ENCODE results near the gene KRTCAP2. TPM values are rescaled to one million over a fixed set of nuclear protein-coding genes. Genes with fewer than 3 reads are reported as not detected.

KRTCAP2 gene
- total RNA-seq, 1 donor from 2014 or later: 237 TPM

DNA sequence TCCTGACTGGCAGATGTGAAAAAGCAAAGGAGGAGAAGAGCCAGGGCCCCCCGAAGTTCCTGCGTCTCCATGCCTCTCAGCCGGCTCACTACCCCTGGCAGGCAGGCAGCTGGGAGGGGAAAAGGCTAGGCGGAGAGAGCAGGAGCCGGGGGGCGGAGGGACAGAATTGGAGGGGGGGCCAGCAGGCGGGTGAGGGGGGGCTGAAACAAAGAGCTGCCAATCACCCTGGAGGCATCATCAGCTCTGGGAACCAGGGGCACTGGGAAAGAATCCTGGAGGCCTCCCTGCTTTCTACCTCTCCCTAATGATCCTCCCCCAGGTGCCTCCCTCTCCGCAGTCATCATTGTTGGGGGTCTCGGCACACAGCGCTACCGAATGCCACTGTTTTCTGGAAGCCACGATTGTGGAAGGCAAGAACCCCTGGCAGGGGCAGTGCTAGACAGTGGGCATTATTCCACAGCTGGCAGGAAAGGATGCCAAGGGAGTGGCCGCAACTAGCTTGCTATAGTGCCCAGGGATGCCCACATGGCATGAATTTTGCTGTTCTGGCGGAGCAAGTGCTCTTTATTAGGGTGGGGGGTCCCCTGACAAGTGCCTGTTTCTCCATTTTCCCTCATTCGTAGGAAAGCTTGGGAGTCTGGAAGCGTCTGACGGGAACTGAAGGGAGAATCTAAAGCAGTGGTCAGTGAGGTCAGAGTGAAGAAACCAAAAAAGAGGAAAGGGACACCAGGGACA lies 34.9 kb upstream of the KRTCAP2 start, which contains the start of gene THBS3:
Gene THBS3 (minus strand): TSS at position 92 of the 735 bp plus-strand sequence. CDS start 21 bp downstream, at position 71.
- Mint-ChIP-seq H3K36me3 (ENCODE audit: low read depth) (peaks cover 7% of the 10 kb centered on the region), H3K9me3 (no peaks in the 10 kb centered on the region), H3K27me3 (ENCODE audit: low read depth) (no peaks in the 10 kb centered on the region), H3K27ac (peak within 1 kb of the TSS; percentile 80), H3K4me1 (ENCODE audit: low read depth) (peaks cover 24% of the 10 kb centered on the region), H3K4me3 (ENCODE audit: low read depth) (peak within 1 kb of the TSS; percentile 92)
- no peak for DNase-seq (ENCODE audit: low spot score)
- intact Hi-C loops (cut with micrococcal nuclease): loop anchor here (1.0 to 5.0 kb wide), 5 partner anchors 13 to 844 kb away; partner anchors contain the start of genes HCN3, LAMTOR2 and UBQLN4

- Mint-ChIP-seq H3K4me3 (ENCODE audit: low read depth) (peak overlapping the region; percentile 60), H3K9me3 (no peaks in the 10 kb centered on the region), H3K27me3 (ENCODE audit: low read depth) (no peaks in the 10 kb centered on the region), H3K36me3 (ENCODE audit: low read depth) (peaks cover 7% of the 10 kb centered on the region), H3K27ac (peak overlapping the region; percentile 74), H3K4me1 (ENCODE audit: low read depth) (peaks cover 24% of the 10 kb centered on the region)
- intact Hi-C loops (cut with micrococcal nuclease): loop anchor here (5.0 kb wide), 3 partner anchors 35 to 845 kb away; partner anchors contain the start of genes HCN3, LAMTOR2 and UBQLN4
- peak; percentile 84 for DNase-seq (ENCODE audit: low spot score)
Measured at GRCh38 chr1:155206891-155207805, 34.0 kb upstream of the KRTCAP2 start.

GRCh38 chr1:155205969-155206593 lies 33.0 kb upstream of the KRTCAP2 start:
- DNase-seq (ENCODE audit: low spot score): no peak
- Mint-ChIP-seq H3K27ac (no peak overlapping the region), H3K36me3 (ENCODE audit: low read depth) (peaks cover 4% of the 10 kb centered on the region), H3K9me3 (no peaks in the 10 kb centered on the region), H3K27me3 (ENCODE audit: low read depth) (no peaks in the 10 kb centered on the region), H3K4me1 (ENCODE audit: low read depth) (peaks cover 24% of the 10 kb centered on the region), H3K4me3 (ENCODE audit: low read depth) (no peak overlapping the region)
- intact Hi-C loops (cut with micrococcal nuclease): loop anchor here (5.0 kb wide), 3 partner anchors 36 to 846 kb away; partner anchors contain the start of genes HCN3, LAMTOR2 and UBQLN4

GRCh38 chr1:155205035-155205434 lies 31.9 kb upstream of the KRTCAP2 start:
- H3K4me3 Mint-ChIP-seq (ENCODE audit: low read depth): no peak overlapping the region
- H3K27me3 Mint-ChIP-seq (ENCODE audit: low read depth): no peaks in the 10 kb centered on the region
- no peak for DNase-seq (ENCODE audit: low spot score)
- H3K27ac Mint-ChIP-seq: no peak overlapping the region
- H3K36me3 Mint-ChIP-seq (ENCODE audit: low read depth): no peaks in the 10 kb centered on the region
- no peaks in the 10 kb centered on the region for H3K9me3 Mint-ChIP-seq
- intact Hi-C loops (cut with micrococcal nuclease): loop anchor here (5.0 kb wide), 3 partner anchors 37 to 847 kb away; partner anchors contain the start of genes HCN3, LAMTOR2 and UBQLN4
- peaks cover 18% of the 10 kb centered on the region for H3K4me1 Mint-ChIP-seq (ENCODE audit: low read depth)

DNA sequence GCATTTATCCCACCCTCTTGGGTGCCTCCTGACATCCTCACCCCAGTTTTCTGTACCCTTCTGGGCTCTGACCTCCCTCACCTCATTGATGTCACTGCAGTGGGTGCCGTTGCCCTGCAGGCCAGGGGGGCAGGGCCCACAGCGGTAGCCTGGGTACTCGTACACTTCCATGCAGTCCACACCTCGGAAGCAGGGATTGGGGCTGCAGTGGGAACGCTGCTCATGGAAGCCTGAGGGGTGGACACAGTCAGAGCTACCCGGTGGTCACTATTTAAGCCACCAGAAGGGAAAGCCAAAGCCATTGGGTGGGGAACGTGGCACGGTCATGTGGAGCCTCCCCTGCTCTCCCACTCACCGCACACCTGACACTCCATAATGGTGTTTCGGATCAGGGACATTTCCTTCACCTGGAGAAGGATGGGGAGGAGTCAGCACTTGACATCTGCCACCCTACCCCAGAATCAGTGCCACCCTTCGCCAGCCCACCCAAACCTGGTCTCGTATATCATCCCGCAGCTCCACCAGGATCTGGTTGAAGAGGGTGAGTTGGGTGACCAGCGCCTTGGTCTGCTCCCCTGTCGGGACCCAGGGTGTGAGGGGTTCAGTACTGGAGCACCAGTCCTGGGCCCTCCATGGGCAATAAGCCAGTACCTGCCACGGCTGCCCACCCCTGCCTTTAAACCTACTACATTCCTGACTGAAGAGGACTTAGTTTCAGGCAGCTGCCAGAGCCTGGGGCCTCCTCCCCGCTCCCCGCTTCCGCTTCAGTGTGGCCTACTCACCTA lies 29.8 kb upstream of the KRTCAP2 start:
- no peak overlapping the region for H3K27ac Mint-ChIP-seq
- peaks cover 10% of the 10 kb centered on the region for H3K4me1 Mint-ChIP-seq (ENCODE audit: low read depth)
- no peak overlapping the region for H3K4me3 Mint-ChIP-seq (ENCODE audit: low read depth)
- peaks cover under 1% of the 10 kb centered on the region for H3K36me3 Mint-ChIP-seq (ENCODE audit: low read depth)
- no peaks in the 10 kb centered on the region for H3K27me3 Mint-ChIP-seq (ENCODE audit: low read depth)
- no peaks in the 10 kb centered on the region for H3K9me3 Mint-ChIP-seq
- intact Hi-C loops (cut with micrococcal nuclease): no loop called here
- DNase-seq (ENCODE audit: low spot score): no peak

GRCh38 chr1:155202198-155202597 lies 29.1 kb upstream of the KRTCAP2 start:
- intact Hi-C loops (cut with micrococcal nuclease): no loop called here
- H3K27me3 Mint-ChIP-seq (ENCODE audit: low read depth): no peaks in the 10 kb centered on the region
- DNase-seq (ENCODE audit: low spot score): no peak
- no peak overlapping the region for H3K27ac Mint-ChIP-seq
- H3K9me3 Mint-ChIP-seq: no peaks in the 10 kb centered on the region
- H3K4me3 Mint-ChIP-seq (ENCODE audit: low read depth): no peak overlapping the region
- peaks cover 5% of the 10 kb centered on the region for H3K4me1 Mint-ChIP-seq (ENCODE audit: low read depth)
- peaks cover 4% of the 10 kb centered on the region for H3K36me3 Mint-ChIP-seq (ENCODE audit: low read depth)

DNA sequence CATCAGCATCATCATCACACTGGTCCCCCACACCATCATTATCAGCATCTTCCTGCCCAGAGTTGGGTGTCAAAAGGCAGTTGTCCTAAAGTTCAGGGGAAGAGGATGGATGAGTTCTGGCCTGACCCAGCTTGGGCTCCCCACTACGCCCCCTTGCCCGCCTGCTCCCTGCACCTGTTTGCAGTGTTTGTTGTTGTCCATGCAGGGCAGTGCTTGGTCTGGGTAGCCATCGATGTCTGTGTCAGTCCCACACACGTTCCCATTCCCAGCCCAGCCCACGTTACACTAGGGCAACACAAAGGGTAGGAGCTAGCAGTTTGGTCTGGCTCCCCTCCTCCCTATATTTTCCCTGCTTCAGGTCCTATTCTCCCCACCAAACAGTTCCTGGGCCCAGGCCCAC lies 27.8 kb upstream of the KRTCAP2 start:
- no peak overlapping the region for H3K27ac Mint-ChIP-seq
- intact Hi-C loops (cut with micrococcal nuclease): no loop called here
- no peaks in the 10 kb centered on the region for H3K4me1 Mint-ChIP-seq (ENCODE audit: low read depth)
- no peaks in the 10 kb centered on the region for H3K27me3 Mint-ChIP-seq (ENCODE audit: low read depth)
- H3K9me3 Mint-ChIP-seq: no peaks in the 10 kb centered on the region
- no peak overlapping the region for H3K4me3 Mint-ChIP-seq (ENCODE audit: low read depth)
- no peak for DNase-seq (ENCODE audit: low spot score)
- H3K36me3 Mint-ChIP-seq (ENCODE audit: low read depth): peaks cover 4% of the 10 kb centered on the region

DNA sequence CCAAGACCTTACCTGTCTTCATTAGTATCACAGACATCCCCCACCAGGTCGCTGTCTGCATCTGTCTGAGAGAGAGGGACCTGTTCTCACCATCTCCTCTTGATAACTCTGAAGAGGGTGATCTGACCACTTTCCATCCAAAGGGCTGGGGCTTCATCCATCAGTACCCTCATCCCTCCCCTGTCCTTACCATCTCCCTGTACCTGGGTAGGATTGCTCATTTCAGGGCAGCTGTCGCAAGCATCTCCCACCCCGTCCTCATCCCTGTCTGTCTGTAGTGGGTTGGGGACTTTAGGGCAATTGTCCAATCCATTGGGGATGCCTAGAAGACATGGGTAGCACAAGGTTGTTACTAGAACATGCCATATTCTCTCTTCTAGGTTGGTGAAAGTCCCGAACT lies 26.7 kb upstream of the KRTCAP2 start:
- intact Hi-C loops (cut with micrococcal nuclease): no loop called here
- no peak overlapping the region for H3K4me3 Mint-ChIP-seq (ENCODE audit: low read depth)
- no peaks in the 10 kb centered on the region for H3K9me3 Mint-ChIP-seq
- H3K27me3 Mint-ChIP-seq (ENCODE audit: low read depth): no peaks in the 10 kb centered on the region
- peaks cover 4% of the 10 kb centered on the region for H3K36me3 Mint-ChIP-seq (ENCODE audit: low read depth)
- no peak for DNase-seq (ENCODE audit: low spot score)
- no peak overlapping the region for H3K27ac Mint-ChIP-seq
- peaks cover 4% of the 10 kb centered on the region for H3K4me1 Mint-ChIP-seq (ENCODE audit: low read depth)

GRCh38 chr1:155198547-155198906 lies 25.4 kb upstream of the KRTCAP2 start:
- H3K9me3 Mint-ChIP-seq: no peaks in the 10 kb centered on the region
- intact Hi-C loops (cut with micrococcal nuclease): no loop called here
- H3K27me3 Mint-ChIP-seq (ENCODE audit: low read depth): no peaks in the 10 kb centered on the region
- peaks cover 13% of the 10 kb centered on the region for H3K4me1 Mint-ChIP-seq (ENCODE audit: low read depth)
- DNase-seq (ENCODE audit: low spot score): no peak
- peaks cover 4% of the 10 kb centered on the region for H3K36me3 Mint-ChIP-seq (ENCODE audit: low read depth)
- no peak overlapping the region for H3K27ac Mint-ChIP-seq
- no peak overlapping the region for H3K4me3 Mint-ChIP-seq (ENCODE audit: low read depth)

DNA sequence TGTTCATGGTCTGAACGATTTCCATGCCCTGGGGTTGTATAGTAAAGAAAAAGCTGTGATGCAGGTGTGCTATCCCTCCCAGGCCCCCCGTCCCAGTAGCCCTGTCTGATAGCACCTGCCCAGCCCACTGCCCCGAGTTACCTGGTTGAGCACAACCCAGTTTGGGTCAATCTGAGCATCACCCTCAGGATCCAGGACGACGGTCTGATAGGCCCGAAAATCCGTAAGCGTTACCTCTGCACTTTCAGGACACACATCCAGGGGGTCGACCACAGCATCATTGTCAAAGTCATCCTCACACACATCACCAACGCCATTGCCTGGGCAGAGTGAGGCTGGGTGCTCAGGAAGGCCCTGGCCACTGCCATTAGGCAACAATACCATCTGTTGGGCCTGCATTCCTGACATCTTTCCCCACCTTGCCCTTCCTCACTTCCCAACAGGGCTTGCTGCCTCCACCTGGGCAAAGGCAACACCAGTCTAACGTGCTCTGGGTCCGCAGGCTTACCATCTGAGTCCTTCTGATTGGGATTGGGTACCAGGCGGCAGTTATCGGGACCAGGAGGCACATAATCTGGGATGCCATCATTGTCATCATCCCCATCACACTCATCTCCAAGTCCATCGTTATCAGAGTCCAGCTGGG lies 24.9 kb upstream of the KRTCAP2 start:
- Mint-ChIP-seq H3K4me1 (ENCODE audit: low read depth) (peaks cover 15% of the 10 kb centered on the region), H3K36me3 (ENCODE audit: low read depth) (peaks cover 4% of the 10 kb centered on the region), H3K9me3 (no peaks in the 10 kb centered on the region), H3K27ac (no peak overlapping the region), H3K4me3 (ENCODE audit: low read depth) (no peak overlapping the region), H3K27me3 (ENCODE audit: low read depth) (no peaks in the 10 kb centered on the region)
- intact Hi-C loops (cut with micrococcal nuclease): no loop called here
- no peak for DNase-seq (ENCODE audit: low spot score)

DNA sequence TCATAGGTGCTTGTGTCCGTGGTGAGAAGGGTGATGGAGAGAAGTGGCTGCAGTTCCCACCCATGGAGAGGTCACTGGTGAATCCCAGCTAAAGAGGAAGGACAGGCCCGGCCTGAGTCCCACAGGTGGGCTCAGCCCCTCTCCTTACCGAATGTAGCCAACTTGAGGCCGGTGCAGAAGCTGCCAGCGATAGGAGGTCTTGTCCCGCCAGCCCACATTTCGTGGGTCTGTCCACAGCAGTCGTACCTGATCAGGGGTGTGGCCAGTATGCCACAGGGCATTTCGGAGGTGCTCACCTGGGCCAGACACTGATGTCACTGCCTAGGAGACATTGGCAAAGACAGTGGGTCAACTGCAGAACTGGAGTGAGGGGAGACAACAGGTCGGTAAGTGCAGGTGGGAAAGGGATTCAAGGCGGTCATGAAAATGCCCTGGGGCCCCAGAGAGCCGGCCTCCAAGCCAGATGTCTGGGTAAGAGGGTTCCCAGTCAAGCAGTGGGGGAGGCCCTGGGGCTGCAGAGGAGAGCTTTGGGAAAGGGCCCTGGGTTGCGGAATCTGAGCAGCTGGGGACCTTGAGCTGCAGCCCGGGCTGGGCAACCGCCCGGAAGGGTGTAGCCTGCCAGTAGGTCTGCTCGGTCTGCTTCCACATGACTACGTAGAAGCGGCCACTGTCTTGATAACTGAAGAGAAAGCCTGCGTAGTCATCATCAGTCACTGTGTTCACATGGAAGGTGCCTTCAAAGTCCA lies 24.0 kb upstream of the KRTCAP2 start:
- Mint-ChIP-seq H3K4me3 (ENCODE audit: low read depth) (no peak overlapping the region), H3K4me1 (ENCODE audit: low read depth) (peaks cover 23% of the 10 kb centered on the region), H3K36me3 (ENCODE audit: low read depth) (peaks cover 7% of the 10 kb centered on the region), H3K27me3 (ENCODE audit: low read depth) (no peaks in the 10 kb centered on the region), H3K27ac (no peak overlapping the region), H3K9me3 (no peaks in the 10 kb centered on the region)
- intact Hi-C loops (cut with micrococcal nuclease): no loop called here
- DNase-seq (ENCODE audit: low spot score): no peak
